HG02759 (cell line): ENCODE results near the gene CCDC154.

ENCODE experiments used
- ATAC-seq: cut with Tn5 transposase; IDR thresholded peaks from one replicate; pipeline ENCODE4 v1.9.1; 2021; ENCODE audit warnings: mild to moderate bottlenecking, moderate library complexity; ENCODE audit not compliant: unreplicated experiment

Gene CCDC154

GRCh38 chr16:1393613-1394176 is 50.7 kb downstream of the CCDC154 start:
- ATAC-seq = no peak

- no peak for ATAC-seq
Measured at GRCh38 chr16:1392826-1393225, 51.5 kb downstream of the CCDC154 start.

GRCh38 chr16:1390239-1390779 is 54.0 kb downstream of the CCDC154 start:
- ATAC-seq = no peak

- ATAC-seq = no peak
Measured at GRCh38 chr16:1389762-1390161, 54.6 kb downstream of the CCDC154 start.

- ATAC-seq = no peak
Measured at GRCh38 chr16:1387331-1387730, 57.0 kb downstream of the CCDC154 start.

GRCh38 chr16:1385232-1385631 is 59.1 kb downstream of the CCDC154 start:
- ATAC-seq = no peak
